Colonic mucosa (tissue), 4 donors: ENCODE results near the gene ATP8A1. TPM values are rescaled to one million over a fixed set of nuclear protein-coding genes. Genes with fewer than 3 reads are reported as not detected.
A peak's percentile ranks its signal among the peaks of the same experiment; 100 is the strongest.

Experiments used
- DNase-seq: peaks from one replicate; pipeline ENCODE4 v3.0.0-alpha.2; 2020
- H3K27ac ChIP-seq: fragments of 200-600 bp; one replicate; pipeline ENCODE4 v1.8.0; 2021
- H3K27me3 ChIP-seq: fragments of 200-600 bp; one replicate; pipeline ENCODE4 v1.8.0; 2021
- H3K36me3 ChIP-seq: fragments of 200-600 bp; one replicate; pipeline ENCODE4 v1.8.0; 2021
- H3K4me1 ChIP-seq: fragments of 200-600 bp; one replicate; pipeline ENCODE4 v1.8.0; 2021; ENCODE audit warnings: mild to moderate bottlenecking
- H3K4me3 ChIP-seq: fragments of 200-600 bp; one replicate; pipeline ENCODE4 v1.8.0; 2021
- H3K9ac ChIP-seq, 2 donors: one replicate each; pipeline ENCODE4 v1.7.0; 2013; ENCODE audit warnings: control low read depth in 2 of 2, low read depth in 2 of 2, low read length in 2 of 2
- H3K9me3 ChIP-seq: fragments of 200-600 bp; one replicate; pipeline ENCODE4 v1.8.0; 2021
- CTCF ChIP-seq: fragments of 200-600 bp; IDR thresholded peaks from one replicate; pipeline ENCODE4 v1.8.0; 2022; ENCODE audit warnings: antibody characterized with exemption, mild to moderate bottlenecking
- intact Hi-C: fragments of 100-400 bp; cut with DNase I; formaldehyde crosslinking; loops from one replicate; pipeline ENCODE4 v1.14.1; 2022
- total RNA-seq, 2 donors: library from RNA; stranded (reverse); fragmentation: NEBNext Ultra II Directional in 1 of 2; extraction: Animal tissue kit (Norgen Biotek cat#: 25700) in 1 of 2; gene quantifications; one replicate each; pipeline ENCODE4 v1.2.1, GENCODE V29; 2021
- donor health status: healthy.
- donor health status: DM: no; HTN: no; CAD: no.
- donor health status: DM: no; HTN: no; CAD: no.

The ATP8A1 gene
- total RNA-seq, 2 donors from 2014 or later = 19.1 to 34.0 TPM

- H3K9ac ChIP-seq = no peak overlapping the region
- H3K9me3 ChIP-seq = no peaks in the 10 kb centered on the region
- H3K27me3 ChIP-seq = peaks cover 48% of the 10 kb centered on the region
- DNase-seq = no peak
- no peak overlapping the region for H3K4me3 ChIP-seq
- H3K27ac ChIP-seq = no peak overlapping the region
- H3K4me1 ChIP-seq = peaks cover 13% of the 10 kb centered on the region
- intact Hi-C loops = no loop called here
- TF ChIP-seq CTCF = no peak
- no peaks in the 10 kb centered on the region for H3K36me3 ChIP-seq
These were observed 257.5 kb downstream of the ATP8A1 start for GRCh38 chr4:42399393-42399792.

DNA sequence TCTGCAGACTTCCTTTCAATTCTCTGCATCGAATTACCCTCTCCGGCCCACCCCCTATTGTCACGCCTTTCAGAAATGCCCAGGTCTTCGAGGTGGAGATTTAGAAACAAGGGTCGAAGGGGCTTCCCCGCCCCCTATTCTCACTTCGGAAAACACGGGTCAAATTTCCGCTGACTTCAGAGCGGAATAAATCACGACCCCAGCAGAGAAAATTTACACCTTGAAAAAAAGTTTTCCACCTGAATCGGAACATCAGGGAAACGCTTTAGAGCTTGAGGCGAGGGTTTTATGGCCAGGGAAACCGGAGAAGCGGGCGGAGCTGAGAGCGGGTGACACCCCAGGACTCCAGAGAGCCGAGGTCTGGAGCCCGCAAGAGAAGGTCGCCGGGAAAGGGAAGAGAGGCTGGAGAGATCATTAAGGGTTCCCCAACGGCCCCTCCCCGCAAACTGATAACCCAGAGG is 258.0 kb downstream of the ATP8A1 start:
- no peak for TF ChIP-seq CTCF
- H3K4me1 ChIP-seq = peaks cover 13% of the 10 kb centered on the region
- H3K27ac ChIP-seq = no peak overlapping the region
- peak overlapping the region; percentile 36 for H3K4me3 ChIP-seq
- H3K36me3 ChIP-seq = no peaks in the 10 kb centered on the region
- intact Hi-C loops = no loop called here
- H3K9ac ChIP-seq = no peak overlapping the region
- H3K27me3 ChIP-seq = peaks cover 48% of the 10 kb centered on the region
- H3K9me3 ChIP-seq = no peaks in the 10 kb centered on the region
- no peak for DNase-seq

DNA sequence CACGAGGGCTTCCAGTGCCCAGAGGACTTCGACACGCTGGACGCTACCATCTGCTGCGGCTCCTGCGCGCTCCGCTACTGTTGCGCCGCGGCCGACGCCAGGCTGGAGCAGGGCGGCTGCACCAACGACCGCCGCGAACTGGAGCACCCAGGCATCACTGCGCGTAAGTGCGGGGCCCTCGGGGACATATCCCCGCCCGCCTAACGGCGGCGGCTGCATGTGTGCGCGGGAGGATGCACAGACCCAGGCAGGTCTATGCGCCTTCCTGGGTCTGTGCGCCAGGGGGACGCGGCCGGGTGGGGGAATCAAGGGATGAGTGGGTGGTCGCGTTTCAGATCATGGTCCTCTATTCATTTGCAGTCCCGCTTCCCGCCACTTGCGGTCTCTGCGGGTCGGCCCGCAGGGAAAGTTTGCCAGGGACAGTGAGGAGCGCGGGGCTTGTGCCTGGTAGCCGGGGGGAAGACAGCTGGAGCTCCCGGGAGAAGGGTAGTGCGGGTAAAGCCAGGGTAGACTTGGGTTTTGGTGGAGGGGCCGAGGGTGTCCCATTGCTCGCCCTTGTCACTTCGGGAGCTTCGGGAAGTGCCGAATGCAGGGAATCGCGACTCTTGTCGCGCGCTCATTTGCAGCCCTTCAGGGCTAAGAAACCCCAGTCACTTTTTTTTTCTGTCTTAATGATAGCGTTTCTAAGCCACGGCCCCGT is 258.6 kb downstream of the ATP8A1 start:
- peaks cover 13% of the 10 kb centered on the region for H3K4me1 ChIP-seq
- H3K9me3 ChIP-seq = no peaks in the 10 kb centered on the region
- no peak for TF ChIP-seq CTCF
- peak overlapping the region; percentile 36 for H3K4me3 ChIP-seq
- intact Hi-C loops = no loop called here
- no peaks in the 10 kb centered on the region for H3K36me3 ChIP-seq
- peaks cover 48% of the 10 kb centered on the region for H3K27me3 ChIP-seq
- H3K27ac ChIP-seq = no peak overlapping the region
- DNase-seq = no peak
- no peak overlapping the region for H3K9ac ChIP-seq

- TF ChIP-seq CTCF = no peak
- Histone ChIP-seq H3K36me3 (no peaks in the 10 kb centered on the region), H3K4me1 (peaks cover 13% of the 10 kb centered on the region), H3K27me3 (peaks cover 48% of the 10 kb centered on the region), H3K4me3 (peak overlapping the region; percentile 36), H3K9me3 (no peaks in the 10 kb centered on the region), H3K27ac (no peak overlapping the region), H3K9ac (no peak overlapping the region)
- no peak for DNase-seq
- intact Hi-C loops = no loop called here
These were observed 259.2 kb downstream of the ATP8A1 start for GRCh38 chr4:42397635-42398170.

DNA sequence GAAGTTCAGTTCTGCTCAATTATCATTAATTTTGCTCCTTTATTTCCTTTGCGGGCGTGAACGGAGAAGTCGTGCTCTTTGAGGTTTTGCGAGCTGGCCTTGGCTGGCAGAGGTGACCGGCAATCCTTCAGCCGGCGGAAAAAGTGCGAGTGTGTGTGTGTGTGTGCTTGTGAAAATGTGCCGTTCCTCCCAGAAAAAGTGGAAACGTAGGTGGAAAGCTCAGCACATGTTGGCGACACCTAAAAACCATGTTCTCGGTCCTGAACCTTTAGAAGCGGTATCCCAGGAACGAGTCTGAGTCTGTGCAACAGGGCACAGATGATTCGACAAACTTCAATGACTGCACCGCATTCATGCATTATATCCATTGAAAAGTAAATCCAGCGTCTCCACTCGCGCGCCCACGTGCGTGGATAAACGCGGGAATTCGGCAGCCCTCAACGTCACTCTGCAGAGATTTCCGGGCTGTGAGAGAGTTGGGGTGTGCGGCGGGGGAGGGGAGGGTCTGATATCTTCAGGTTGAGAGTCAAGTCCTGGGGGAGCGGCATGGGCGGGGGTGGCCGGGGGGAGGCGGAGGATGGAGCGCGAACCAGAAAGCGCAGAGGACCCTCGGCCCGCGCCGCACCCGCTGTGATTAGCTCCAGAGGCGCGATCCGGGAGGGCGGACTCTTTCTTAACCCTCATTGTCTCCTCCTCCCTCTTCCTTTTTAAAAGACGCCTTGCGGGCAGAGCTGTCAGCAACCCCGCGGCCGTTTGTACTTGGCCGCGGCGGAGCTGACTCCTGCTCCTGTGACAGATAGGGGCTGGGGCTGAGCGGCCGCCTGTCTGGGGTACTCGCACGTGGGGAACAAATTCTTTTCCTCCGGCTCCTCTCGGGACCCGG is 259.9 kb downstream of the ATP8A1 start, which contains the start of gene SHISA3:
Gene SHISA3, plus strand, starts transcription at position 737 of the 883 bp plus-strand sequence. CDS start 569 bp downstream, outside the sequence.
- H3K4me3 ChIP-seq = peak within 1 kb of the TSS; percentile 36
- H3K27ac ChIP-seq = no peak within 1 kb of the TSS
- DNase-seq = peak; percentile 25
- intact Hi-C loops = no loop called here
- H3K27me3 ChIP-seq = peaks cover 48% of the 10 kb centered on the region
- peaks cover 13% of the 10 kb centered on the region for H3K4me1 ChIP-seq
- H3K9ac ChIP-seq = no peak within 1 kb of the TSS
- no peak for TF ChIP-seq CTCF
- H3K36me3 ChIP-seq = no peaks in the 10 kb centered on the region
- no peaks in the 10 kb centered on the region for H3K9me3 ChIP-seq
